Peyer's patch (tissue), 4 donors: Measurements from ENCODE around the gene LIAS.

Experiments
- CTCF ChIP-seq, 6 experiments: fragments of 450-650 bp in 4 of 6; fragments of 200-600 bp in 2 of 6; sonication (generic) in 1 of 6; IDR thresholded peaks; one replicate each; pipeline ENCODE4 v1.5.1; 2017 to 2019; ENCODE audit warnings: antibody characterized with exemption in 6 of 6, mild to moderate bottlenecking in 3 of 6, moderate library complexity in 1 of 6
- POLR2A ChIP-seq, 2 donors: fragments of 450-650 bp; IDR thresholded peaks; one replicate each; pipeline ENCODE4 v1.5.1; 2017; ENCODE audit warnings: antibody characterized with exemption in 2 of 2, mild to moderate bottlenecking in 2 of 2, moderate library complexity in 2 of 2

DNA sequence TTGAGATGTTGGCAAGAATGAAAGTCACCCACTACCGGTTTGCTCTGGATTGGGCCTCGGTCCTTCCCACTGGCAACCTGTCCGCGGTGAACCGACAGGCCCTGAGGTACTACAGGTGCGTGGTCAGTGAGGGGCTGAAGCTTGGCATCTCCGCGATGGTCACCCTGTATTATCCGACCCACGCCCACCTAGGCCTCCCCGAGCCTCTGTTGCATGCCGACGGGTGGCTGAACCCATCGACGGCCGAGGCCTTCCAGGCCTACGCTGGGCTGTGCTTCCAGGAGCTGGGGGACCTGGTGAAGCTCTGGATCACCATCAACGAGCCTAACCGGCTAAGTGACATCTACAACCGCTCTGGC lies 12.4 kb upstream of the LIAS start:
- TF ChIP-seq CTCF (IDR thresholded peaks at IDR 0.05) (no peak), POLR2A (IDR thresholded peaks at IDR 0.05) (no peak)
